ENCODE data around the gene LIPN. TPM values are rescaled to one million over a fixed set of nuclear protein-coding genes. Genes with fewer than 3 reads are reported as not detected.

The LIPN gene
- total and polyA plus RNA-seq, 2 donors (not counting 1 experiment from before 2014, with no cell fraction given): not detected

DNA sequence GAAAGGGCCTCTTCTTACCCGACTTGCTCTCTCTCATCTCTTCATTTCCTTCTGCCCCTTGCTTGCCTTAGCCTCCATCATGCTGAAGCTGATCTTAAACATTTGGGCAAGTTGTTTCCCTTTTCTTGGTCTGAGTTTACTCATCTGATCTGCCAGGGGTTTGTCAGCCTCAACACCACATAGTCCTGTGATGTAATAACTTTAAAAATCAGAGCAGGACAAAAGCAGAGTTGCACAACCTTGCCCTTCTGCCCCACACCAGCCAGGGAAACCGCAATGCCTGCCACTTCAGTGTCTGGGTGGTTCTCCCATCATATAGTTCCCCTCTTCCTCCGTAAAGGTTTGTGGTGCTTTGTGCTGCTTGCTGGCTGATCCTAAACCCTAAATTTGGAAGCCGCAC, 32.8 kb downstream of the LIPN start:
- peak; percentile 72 to 86 for DNase-seq (ENCODE audit: low read depth in 2 of 2)
- no peaks in the 10 kb centered on the region for H3K4me1 ChIP-seq (ENCODE audit: control insufficient read depth, extremely low read depth, insufficient read depth, low read length)
- no peak overlapping the region for H3K4me3 ChIP-seq (replicated peaks in 1 of 4; ENCODE audit: control extremely low read depth in 1 of 4, insufficient read depth in 1 of 4, low read depth in 3 of 4, low read length in 4 of 4)
- no peaks in the 10 kb centered on the region for H3K9me3 ChIP-seq (ENCODE audit: control insufficient read depth, insufficient read depth, low read depth, low read length)
- H3K36me3 ChIP-seq (ENCODE audit: control insufficient read depth, insufficient read depth, low read length): no peaks in the 10 kb centered on the region
- H3K4me2 ChIP-seq (ENCODE audit: extremely low read depth, insufficient read depth, low read length): no peak overlapping the region
- no peak overlapping the region for H3K9ac ChIP-seq (ENCODE audit: insufficient read depth, low read length)
- no peaks in the 10 kb centered on the region for H3K79me2 ChIP-seq (ENCODE audit: control insufficient read depth, insufficient read depth, low read length)
- TF ChIP-seq EZH2 (IDR thresholded peaks at IDR 0.05; ENCODE audit: low read length, missing control alignments): no peak
- TF ChIP-seq, protein P1, sequence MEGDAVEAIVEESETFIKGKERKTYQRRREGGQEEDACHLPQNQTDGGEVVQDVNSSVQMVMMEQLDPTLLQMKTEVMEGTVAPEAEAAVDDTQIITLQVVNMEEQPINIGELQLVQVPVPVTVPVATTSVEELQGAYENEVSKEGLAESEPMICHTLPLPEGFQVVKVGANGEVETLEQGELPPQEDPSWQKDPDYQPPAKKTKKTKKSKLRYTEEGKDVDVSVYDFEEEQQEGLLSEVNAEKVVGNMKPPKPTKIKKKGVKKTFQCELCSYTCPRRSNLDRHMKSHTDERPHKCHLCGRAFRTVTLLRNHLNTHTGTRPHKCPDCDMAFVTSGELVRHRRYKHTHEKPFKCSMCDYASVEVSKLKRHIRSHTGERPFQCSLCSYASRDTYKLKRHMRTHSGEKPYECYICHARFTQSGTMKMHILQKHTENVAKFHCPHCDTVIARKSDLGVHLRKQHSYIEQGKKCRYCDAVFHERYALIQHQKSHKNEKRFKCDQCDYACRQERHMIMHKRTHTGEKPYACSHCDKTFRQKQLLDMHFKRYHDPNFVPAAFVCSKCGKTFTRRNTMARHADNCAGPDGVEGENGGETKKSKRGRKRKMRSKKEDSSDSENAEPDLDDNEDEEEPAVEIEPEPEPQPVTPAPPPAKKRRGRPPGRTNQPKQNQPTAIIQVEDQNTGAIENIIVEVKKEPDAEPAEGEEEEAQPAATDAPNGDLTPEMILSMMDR (conservative IDR thresholded peaks at IDR 0.05 in 1 of 2, IDR thresholded peaks at IDR 0.05 in 1 of 2; ENCODE audit: low read depth in 1 of 2, low read length in 2 of 2): no peak
- H4K20me1 ChIP-seq (ENCODE audit: control insufficient read depth, extremely low read depth, insufficient read depth, low read length): no peaks in the 10 kb centered on the region
- no peak overlapping the region for H3K27ac ChIP-seq (ENCODE audit: insufficient read depth, low read length)
- no peak overlapping the region for H2AFZ ChIP-seq (ENCODE audit: low read length)
- H3K27me3 ChIP-seq (ENCODE audit: control insufficient read depth, insufficient read depth, low read length): no peaks in the 10 kb centered on the region

DNA sequence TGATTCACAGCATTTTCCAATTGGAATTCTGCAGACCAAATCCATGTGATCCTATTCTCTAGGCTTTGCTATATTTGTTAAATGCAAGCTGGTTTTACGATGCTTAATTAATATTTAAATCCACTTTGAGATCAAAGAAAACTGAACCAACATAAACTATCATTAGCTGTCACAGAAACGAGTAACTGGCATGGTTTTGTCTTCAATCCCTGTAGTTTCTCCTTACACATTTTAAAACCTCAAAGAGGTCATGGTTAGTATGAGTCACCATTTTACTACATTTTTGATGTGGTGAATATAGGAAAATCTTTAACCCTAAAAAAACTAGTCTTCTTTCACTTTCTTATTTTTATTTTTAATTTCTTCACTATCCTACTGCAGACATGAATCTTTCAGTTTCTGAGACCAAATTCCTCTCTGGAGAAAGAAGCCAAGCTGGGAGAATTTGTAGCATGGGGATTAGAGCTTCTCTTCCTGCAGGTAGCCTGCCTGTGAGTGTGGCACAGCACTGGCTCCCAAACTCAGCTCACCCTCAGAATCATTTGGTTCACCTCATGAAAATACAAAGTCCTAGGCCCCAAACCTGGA, 34.0 kb downstream of the LIPN start:
- Histone ChIP-seq H3K36me3 (ENCODE audit: control insufficient read depth, insufficient read depth, low read length) (no peaks in the 10 kb centered on the region), H3K4me3 (replicated peaks in 1 of 4; ENCODE audit: control extremely low read depth in 1 of 4, insufficient read depth in 1 of 4, low read depth in 3 of 4, low read length in 4 of 4) (no peak overlapping the region), H4K20me1 (ENCODE audit: control insufficient read depth, extremely low read depth, insufficient read depth, low read length) (no peaks in the 10 kb centered on the region), H3K4me2 (ENCODE audit: extremely low read depth, insufficient read depth, low read length) (no peak overlapping the region), H2AFZ (ENCODE audit: low read length) (no peak overlapping the region), H3K79me2 (ENCODE audit: control insufficient read depth, insufficient read depth, low read length) (no peaks in the 10 kb centered on the region), H3K4me1 (ENCODE audit: control insufficient read depth, extremely low read depth, insufficient read depth, low read length) (no peaks in the 10 kb centered on the region), H3K9ac (ENCODE audit: insufficient read depth, low read length) (no peak overlapping the region), H3K27me3 (ENCODE audit: control insufficient read depth, insufficient read depth, low read length) (no peaks in the 10 kb centered on the region), H3K9me3 (ENCODE audit: control insufficient read depth, insufficient read depth, low read depth, low read length) (no peaks in the 10 kb centered on the region), H3K27ac (ENCODE audit: insufficient read depth, low read length) (no peak overlapping the region)
- peak; percentile 66 to 78 for DNase-seq (ENCODE audit: low read depth in 2 of 2)
- no peak for TF ChIP-seq EZH2 (IDR thresholded peaks at IDR 0.05; ENCODE audit: low read length, missing control alignments)
- TF ChIP-seq, protein P1 (conservative IDR thresholded peaks at IDR 0.05 in 1 of 2, IDR thresholded peaks at IDR 0.05 in 1 of 2; ENCODE audit: low read depth in 1 of 2, low read length in 2 of 2): no peak

DNA sequence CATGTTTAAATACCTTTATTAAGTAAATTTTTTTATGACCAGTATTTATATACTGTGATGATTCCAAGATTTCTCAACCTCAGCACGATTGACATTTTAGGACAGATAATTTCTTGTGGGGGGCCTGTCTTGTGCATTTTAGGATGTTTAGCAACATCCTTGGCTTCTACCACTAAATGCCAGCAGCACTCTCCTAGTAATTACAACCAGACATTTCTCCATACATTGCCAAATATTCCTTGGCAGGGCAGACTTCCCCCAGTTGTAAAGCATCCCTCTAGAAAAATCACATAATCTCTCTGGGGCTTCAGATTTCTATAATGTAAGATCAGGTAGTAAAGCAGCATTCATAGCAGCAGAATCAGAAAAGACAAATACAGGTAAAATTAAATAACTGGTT, 34.9 kb downstream of the LIPN start:
- TF ChIP-seq, protein P1 (conservative IDR thresholded peaks at IDR 0.05 in 1 of 2, IDR thresholded peaks at IDR 0.05 in 1 of 2; ENCODE audit: low read depth in 1 of 2, low read length in 2 of 2): no peak
- no peak for TF ChIP-seq EZH2 (IDR thresholded peaks at IDR 0.05; ENCODE audit: low read length, missing control alignments)
- no peak overlapping the region for H3K27ac ChIP-seq (ENCODE audit: insufficient read depth, low read length)
- no peaks in the 10 kb centered on the region for H3K27me3 ChIP-seq (ENCODE audit: control insufficient read depth, insufficient read depth, low read length)
- H3K79me2 ChIP-seq (ENCODE audit: control insufficient read depth, insufficient read depth, low read length): no peaks in the 10 kb centered on the region
- no peak overlapping the region for H3K4me3 ChIP-seq (replicated peaks in 1 of 4; ENCODE audit: control extremely low read depth in 1 of 4, insufficient read depth in 1 of 4, low read depth in 3 of 4, low read length in 4 of 4)
- no peaks in the 10 kb centered on the region for H3K4me1 ChIP-seq (ENCODE audit: control insufficient read depth, extremely low read depth, insufficient read depth, low read length)
- no peak overlapping the region for H2AFZ ChIP-seq (ENCODE audit: low read length)
- H3K9me3 ChIP-seq (ENCODE audit: control insufficient read depth, insufficient read depth, low read depth, low read length): no peaks in the 10 kb centered on the region
- no peaks in the 10 kb centered on the region for H3K36me3 ChIP-seq (ENCODE audit: control insufficient read depth, insufficient read depth, low read length)
- DNase-seq (ENCODE audit: low read depth in 2 of 2): no peak
- no peak overlapping the region for H3K4me2 ChIP-seq (ENCODE audit: extremely low read depth, insufficient read depth, low read length)
- no peak overlapping the region for H3K9ac ChIP-seq (ENCODE audit: insufficient read depth, low read length)
- H4K20me1 ChIP-seq (ENCODE audit: control insufficient read depth, extremely low read depth, insufficient read depth, low read length): no peaks in the 10 kb centered on the region
